Renal cortical epithelial cell (primary cell): ENCODE data around the gene RPLP2. TPM values are rescaled to one million over a fixed set of nuclear protein-coding genes. Genes with fewer than 3 reads are reported as not detected.

Experiments
- DNase-seq: peaks from one replicate; pipeline ENCODE4 v3.0.0-alpha.2; 2011; ENCODE audit warnings: low read depth
- total RNA-seq: library from RNA; depleted of rRNA; stranded (reverse); fragments of >200 nt; gene quantifications from 2 replicates; pipeline ENCODE4 v1.2.3, GENCODE V29; 2014

The RPLP2 gene
- total RNA-seq, 1 donor from 2014 or later, result 180 TPM

- no peak for DNase-seq
Measured at GRCh38 chr11:849951-850774, 40.4 kb downstream of the RPLP2 start.

DNA sequence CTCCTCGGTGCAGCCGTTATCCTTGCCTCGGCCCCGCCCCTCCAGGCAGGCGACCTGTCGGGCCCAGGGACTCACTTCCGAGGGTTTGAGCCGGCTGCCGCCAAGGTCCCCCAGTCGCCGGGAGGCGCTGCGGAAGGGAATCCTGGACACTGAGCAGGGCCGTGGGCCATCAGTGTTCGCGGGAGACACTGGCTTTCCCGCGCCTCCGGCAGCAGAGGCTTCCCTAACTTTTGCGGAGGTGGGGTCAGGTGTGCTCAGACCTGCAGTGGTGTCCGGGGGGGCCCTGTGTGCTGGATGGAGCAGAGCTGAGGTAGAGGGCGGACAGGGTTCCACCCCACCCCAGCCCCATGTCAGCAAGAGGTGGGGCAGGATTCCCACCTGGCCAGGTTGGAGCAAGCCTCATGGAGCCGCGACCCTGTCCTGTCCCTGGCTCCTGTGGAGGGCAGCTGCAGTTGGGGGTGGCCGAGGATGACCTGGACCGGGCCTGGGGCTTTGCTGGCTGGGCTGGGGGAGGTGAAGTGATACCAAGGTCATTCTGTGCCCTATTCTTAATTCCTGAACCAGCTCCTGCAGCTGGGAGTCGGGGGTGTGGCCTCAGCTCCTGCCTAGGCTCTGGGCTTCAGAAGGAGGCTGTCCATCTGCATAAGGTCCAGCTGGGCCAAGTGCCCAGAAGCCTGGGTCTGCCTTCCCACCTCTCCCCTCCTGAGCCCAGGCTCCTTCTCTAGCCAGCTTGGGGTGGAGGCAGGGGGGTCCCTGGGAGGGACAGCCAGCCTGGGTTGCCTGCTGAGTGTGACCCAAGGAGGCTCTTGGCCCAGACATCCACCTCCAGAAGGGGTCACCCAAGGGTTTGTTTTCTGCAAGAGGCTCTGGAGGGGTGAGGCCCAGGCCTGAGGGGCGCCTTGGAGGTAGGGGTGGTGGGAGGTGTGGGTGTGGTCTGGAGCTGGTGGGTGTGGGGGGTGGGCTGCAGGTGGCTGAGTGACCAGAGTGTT lies 41.3 kb downstream of the RPLP2 start:
- DNase-seq, result no peak

DNA sequence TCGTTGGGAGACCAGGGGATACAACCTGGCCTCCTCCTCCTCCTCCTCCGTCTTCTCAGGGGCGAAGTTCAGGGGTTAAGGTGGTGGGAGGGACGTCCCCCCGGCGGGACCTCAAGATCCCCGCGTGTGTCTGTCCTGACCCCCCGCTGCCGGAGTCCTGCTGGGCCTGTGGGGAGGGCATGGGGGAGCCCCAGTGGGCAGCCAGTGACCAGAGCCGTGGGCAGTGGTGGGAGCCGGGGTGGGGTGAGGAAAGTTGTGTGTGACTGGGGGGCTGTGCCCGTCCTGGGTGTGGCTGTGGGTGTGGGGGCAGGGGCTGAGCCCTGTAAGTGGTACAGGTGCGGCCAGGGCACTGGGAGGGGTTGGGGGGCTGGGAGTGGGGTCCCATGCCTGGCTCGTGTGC lies 43.0 kb downstream of the RPLP2 start:
- DNase-seq, result no peak

DNA sequence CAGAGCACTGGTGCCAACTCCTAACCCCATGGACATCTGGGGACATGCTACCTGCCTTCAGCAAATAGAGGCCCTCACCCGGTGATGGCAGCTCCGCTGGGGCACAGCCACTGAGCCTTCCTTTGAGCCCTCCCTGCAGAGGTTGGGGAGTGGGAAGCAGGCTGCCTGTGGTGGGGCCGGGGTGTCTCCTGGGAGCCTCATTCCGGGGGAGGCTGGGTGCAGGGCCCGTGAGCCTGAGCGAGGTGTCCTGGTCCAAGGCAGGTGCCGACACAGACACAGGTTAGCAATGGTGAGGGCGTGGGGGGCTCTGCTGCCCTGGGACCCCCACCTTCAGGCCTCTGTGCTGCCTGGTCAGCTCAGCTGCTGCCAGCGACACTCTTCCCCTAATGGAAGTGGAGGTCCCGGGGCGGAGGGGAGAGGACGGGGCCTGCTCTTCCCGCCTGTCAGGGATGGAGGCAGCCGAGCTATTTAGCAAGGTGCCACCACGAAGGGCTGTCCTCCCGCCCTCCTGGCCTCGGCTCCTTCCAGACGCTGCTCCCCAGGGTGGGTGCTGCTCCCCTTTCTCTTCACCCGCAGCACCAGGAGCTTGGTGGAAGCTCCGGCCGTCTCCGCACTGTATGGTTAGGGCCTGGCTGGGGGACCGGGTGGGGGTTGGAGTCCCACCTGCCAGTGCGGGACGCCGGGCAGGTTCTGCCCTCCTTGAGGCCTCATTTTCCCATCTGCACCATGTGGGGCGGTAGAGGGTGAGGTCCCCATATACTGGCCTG lies 44.1 kb downstream of the RPLP2 start:
- DNase-seq, result no peak

DNA sequence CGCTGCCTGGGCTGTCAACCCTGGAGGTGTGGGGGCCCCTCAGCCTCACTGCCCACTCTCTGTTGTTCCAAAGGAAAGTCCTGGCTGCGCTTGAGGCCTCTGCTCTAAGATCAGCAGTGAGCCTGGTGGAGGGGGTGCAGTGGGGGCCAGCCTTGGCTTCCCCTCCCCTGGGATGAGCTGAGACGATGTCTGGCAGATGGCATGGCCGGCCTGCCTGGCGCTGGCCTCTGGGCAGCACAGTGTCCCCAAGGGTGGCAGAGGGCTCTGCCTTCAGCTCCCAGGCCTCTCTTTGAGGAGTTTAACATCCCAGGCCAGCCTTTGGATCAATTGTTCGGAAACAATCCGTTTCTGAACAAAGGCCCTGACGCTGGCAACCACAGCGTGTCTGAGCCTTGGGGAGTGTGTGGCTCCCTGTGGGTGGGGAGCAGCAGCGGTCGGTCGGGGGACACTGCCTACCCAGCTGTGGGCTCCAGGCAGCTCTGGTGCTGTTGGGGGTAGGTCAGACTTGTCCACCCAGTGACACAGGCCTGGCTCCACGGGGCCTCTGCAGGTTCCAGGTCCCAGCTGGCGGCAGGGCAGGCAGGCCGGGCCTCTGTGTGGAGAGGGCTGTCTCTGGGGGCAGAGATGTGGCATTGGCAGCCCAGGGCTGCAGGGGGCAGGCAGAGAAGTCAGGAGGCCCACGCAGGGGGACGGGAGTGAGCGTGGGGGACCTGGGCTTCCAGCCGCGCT lies 45.0 kb downstream of the RPLP2 start:
- no peak for DNase-seq

DNA sequence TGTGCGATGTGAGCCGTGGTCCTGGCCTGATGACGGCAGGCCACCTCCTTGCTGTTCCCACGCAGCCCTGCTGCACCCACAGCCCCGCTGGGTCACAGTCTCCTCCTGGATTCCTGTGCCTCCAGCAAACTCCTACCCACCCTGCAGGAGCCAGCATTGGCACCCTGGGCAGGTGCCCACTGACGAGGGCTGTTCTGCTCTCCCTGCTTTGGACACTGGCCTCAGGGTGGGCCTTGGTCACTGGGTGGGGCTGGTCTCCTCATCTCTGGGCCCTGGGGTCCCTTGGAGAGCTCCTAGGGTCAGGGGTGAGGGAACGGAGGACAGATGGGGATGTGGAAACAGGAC lies 45.5 kb downstream of the RPLP2 start:
- no peak for DNase-seq

GRCh38 chr11:855796-856195 lies 46.0 kb downstream of the RPLP2 start:
- DNase-seq, result no peak

DNA sequence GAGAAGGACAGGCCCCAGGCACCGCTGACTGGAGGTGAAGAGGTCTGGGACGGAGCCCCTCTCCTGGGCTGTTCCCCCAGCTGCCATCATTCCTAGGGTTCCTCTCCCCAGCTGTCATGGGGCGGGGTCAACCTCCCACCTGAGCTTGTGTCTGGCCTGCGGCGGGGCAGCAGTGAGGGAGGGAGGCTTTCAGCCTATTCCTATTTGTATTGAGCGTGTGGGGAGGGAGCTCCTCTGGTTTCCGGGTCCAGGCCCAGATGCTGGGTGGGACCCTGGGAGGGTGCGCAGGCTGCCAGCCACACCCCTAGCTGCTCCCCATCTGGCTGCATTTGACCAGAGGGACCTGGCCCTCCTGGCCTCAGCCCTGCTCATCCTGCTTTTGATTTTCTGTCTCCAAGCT lies 46.6 kb downstream of the RPLP2 start:
- DNase-seq, result no peak

GRCh38 chr11:858053-858761 lies 48.4 kb downstream of the RPLP2 start:
- no peak for DNase-seq

GRCh38 chr11:858762-859339 lies 49.1 kb downstream of the RPLP2 start:
- DNase-seq, result no peak

DNA sequence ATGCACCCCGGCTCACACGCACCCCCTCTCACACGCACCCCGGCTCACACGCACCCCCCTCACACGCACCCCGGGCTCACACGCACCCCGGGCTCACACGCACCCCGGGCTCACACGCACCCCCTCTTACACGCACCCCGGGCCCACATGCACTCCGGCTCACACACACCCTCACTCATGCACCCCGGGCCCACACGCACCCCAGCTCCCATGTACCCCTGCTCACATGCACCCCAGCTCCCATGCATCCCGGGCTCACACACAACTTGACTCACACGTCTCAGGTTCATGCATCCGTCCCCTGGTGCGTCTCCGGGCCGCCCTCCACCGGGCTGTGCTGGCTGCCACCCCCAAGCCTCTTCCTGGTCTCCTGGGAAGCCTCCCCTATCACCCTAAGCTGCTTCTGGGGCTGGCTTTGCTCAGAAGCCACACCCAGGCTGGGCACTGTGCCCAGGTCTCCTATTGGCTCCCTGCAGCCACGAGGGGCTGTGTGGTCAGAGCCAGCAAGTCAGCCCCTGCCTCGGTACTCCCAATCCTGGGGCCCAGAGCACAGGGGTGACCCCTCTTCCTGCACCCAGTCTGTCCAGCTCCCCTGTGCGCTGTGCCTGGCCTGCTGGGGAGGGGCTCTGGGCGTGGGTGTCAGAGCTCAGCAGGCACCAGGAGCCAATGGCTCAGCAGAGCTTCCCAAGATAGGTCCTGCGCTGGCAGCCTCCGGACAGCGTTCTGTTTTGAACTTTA lies 49.8 kb downstream of the RPLP2 start:
- peak; percentile 70 for DNase-seq

- no peak for DNase-seq
Measured at GRCh38 chr11:860234-861104, 50.7 kb downstream of the RPLP2 start.

DNA sequence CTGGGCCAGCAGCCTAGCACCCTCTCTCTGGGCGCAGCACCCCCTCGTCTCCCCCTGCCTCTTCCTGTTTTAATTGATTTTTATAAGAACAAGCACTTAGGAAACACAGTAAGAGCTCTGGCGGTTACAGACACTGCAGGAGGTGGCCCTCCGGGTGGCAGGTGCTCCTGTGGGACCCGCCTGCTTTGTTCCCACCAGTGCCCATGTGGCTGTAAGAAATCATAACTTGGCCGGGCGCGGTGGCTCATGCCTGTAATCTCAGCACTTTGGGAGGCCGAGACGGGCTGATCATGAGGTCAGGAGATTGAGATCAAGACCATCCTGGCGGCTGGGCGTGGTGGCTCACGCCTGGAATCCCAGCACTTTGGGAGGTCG lies 51.3 kb downstream of the RPLP2 start:
- DNase-seq, result no peak

DNA sequence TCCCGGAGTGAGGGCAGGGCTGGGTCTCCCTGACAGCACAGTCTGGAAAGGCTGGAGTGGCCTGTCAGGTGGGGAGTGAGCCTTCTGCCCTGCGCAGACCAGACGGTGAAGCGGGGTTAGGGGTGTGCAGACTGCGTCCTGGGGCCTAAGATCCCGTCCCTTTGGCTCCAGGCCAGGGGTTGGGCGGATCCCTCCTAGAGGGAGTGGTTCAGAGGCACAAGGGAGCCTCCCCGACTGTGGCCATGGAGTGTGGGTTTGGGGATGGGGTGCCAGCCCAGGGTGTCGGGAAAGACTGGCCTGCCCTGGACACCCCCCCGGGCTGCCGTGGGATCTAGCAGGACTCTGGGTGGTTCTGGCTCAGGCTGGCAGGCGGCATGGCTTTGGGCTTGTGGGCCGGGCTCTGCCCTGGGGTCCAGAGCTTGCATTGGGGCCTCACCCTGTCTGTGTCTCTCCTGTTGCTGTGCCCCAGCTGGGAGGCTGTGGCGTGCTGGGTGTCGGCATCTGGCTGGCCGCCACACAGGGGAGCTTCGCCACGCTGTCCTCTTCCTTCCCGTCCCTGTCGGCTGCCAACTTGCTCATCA lies 52.4 kb downstream of the RPLP2 start:
- DNase-seq, result no peak
